EL (cell line): ENCODE results near the gene NPLOC4.
A peak's percentile ranks its signal among the peaks of the same experiment; 100 is the strongest.

Experiments used
- DNase-seq: peaks from one replicate; pipeline ENCODE4 v3.0.0-alpha.2; 2016

The NPLOC4 gene

GRCh38 chr17:81528651-81529436, 108.1 kb downstream of the NPLOC4 start:
- DNase-seq = no peak

GRCh38 chr17:81528384-81528650, 108.6 kb downstream of the NPLOC4 start:
- no peak for DNase-seq

GRCh38 chr17:81527591-81528383, 109.1 kb downstream of the NPLOC4 start, which contains the start of gene FSCN2:
TSS of gene FSCN2 (plus strand) at chr17:81528377. CDS start at chr17:81528532, 155 bp downstream.
- DNase-seq = peak; percentile 57

GRCh38 chr17:81526662-81527571, 110.0 kb downstream of the NPLOC4 start:
- no peak for DNase-seq

- DNase-seq = no peak
Observed at GRCh38 chr17:81524865-81525159, 112.1 kb downstream of the NPLOC4 start.

DNA sequence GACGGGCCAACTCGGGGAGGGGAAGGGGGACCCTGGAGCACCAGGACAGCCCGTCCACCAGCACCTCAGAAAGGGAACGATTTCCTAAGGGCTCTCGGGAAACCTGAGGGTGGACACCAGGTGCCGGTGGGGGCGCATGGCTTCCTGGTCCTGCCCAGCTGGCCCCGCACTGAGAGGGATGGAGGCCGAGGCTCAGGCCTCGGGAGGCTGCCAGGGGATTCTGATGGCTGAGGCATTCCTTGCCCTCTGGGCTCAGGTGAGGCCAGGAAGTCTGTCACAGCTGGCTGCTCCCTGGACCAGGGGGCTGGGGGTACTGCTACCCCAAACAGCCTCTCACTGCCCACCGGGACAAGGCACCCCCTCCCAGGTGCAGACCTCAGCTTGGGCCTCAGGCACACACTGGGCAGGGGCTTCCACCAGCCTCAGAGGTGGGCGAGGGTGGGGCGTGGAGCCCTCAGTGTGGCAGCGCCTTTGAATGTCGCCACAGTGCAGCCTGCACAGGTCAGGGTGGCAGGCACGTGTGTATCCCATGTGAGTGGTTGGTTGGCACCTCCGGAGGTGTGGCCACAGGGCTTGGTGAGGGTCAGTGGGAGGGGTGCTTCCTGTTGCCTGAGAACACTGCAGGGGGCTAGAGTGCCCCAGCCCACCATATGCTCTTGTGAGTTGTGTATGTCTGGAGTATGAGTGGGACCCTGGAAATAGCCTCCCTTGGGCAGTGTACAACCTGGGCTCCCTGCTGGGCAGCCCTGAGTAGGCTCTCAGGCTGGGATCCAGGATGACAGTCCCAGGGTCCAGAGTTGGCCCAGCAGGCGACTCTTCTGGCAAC, 112.7 kb downstream of the NPLOC4 start:
- DNase-seq = no peak

GRCh38 chr17:81523402-81524038, 113.4 kb downstream of the NPLOC4 start:
- DNase-seq = no peak

DNA sequence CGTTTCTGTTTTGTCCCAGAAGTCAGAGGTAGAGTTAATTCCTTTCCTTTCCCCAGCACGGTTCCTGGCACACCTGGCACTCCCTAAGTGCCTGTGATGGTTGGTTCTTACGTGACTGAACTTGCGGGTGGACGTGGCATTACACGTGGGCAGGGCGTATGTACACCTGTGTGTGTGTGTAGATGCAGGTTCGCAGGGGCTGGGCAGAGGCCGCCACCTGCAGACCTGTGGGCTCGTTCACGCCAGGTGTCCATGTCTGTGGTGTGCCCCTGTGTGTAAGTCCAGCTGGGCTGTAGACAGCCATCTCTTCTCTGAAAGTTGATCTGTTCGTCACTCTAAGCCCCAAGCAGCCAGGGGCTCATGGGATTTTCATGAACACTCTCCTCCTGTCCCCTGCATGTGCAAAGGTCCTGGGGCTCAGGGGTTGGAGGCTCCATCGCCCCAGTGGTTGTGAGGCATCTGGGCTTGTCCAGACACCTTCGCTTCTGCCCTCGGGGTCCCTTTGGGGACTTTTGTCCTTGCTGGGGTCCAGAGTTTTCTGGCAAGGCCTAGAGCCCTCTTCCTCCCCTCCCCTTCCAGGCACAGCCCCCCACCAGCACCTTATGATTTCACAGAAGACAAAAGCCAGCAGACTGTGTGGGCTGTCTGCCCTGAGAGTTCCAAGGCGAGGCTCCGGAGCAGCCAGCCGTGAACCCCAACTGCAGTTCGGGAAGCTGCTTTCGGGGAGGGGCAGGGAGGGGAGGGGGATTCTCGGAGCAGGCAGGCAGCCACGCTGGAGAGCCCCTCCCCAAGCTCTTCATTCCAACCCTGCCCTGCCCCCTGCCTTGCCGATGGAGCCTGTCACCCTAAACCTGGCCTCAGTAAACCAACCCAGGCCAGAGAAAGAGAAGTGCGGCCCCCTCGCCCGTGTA, 114.2 kb downstream of the NPLOC4 start:
- DNase-seq = no peak

GRCh38 chr17:81520021-81520901, 116.7 kb downstream of the NPLOC4 start:
- DNase-seq = no peak

GRCh38 chr17:81519284-81520020, 117.5 kb downstream of the NPLOC4 start:
- DNase-seq = no peak

- DNase-seq = peak; percentile 42
Observed at GRCh38 chr17:81518785-81519283, 118.1 kb downstream of the NPLOC4 start.

DNA sequence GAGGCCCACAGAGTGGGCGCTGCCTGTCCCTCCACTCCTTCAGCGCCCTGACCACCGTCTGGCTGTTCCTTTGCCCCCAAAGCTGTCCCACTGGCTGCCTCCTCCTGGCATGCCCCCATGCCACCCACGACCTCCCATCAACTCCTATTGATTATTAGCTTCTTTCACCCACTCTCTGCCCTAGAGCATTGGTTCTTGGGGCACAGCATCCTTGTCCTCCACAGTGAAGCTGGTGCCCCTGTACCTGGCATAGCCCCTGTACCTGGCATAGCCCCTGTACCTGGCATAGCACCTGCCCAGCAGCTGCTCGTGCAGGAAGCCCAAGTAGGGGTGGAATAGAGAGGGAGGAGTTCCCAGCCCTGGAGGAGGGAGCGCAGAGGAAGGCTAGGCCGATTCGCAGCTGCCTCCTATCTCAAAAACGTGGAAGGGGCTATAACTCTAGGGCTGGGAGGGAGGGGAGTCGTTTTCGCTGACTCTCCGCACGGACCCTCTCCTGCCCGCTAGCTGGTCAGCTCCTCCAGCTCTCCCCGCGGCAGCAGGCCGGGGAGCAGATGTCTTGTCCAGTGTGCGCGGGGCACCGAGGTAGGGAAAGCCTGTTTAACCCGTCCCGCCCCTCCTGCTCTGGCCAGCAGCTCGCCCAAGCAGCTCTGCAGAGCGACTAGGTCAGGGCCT, 118.7 kb downstream of the NPLOC4 start:
- no peak for DNase-seq

GRCh38 chr17:81517339-81518112, 119.4 kb downstream of the NPLOC4 start:
- no peak for DNase-seq

- no peak for DNase-seq
Observed at GRCh38 chr17:81517009-81517338, 119.9 kb downstream of the NPLOC4 start.

DNA sequence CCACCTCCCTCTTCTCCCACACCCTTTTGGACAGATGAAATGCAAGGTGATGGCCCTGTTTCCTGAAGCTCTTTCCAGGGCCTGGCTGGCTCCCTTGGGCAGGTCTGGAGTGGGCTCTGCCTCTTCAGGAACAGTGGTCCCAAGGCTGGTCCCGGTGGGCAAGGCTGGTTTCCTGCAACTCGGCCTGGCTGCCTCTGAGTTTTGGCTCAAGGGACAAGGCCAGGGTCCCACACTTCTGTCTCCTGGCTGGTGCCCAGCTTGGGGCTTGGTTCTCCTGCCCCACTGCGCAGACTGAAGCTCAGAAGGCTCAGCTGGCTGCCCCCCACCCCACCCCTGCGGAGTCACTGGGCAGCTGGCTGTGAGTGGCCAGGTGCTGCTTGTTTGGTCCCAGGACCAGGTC, 120.5 kb downstream of the NPLOC4 start:
- no peak for DNase-seq

GRCh38 chr17:81515530-81516041, 121.3 kb downstream of the NPLOC4 start:
- DNase-seq = no peak

DNA sequence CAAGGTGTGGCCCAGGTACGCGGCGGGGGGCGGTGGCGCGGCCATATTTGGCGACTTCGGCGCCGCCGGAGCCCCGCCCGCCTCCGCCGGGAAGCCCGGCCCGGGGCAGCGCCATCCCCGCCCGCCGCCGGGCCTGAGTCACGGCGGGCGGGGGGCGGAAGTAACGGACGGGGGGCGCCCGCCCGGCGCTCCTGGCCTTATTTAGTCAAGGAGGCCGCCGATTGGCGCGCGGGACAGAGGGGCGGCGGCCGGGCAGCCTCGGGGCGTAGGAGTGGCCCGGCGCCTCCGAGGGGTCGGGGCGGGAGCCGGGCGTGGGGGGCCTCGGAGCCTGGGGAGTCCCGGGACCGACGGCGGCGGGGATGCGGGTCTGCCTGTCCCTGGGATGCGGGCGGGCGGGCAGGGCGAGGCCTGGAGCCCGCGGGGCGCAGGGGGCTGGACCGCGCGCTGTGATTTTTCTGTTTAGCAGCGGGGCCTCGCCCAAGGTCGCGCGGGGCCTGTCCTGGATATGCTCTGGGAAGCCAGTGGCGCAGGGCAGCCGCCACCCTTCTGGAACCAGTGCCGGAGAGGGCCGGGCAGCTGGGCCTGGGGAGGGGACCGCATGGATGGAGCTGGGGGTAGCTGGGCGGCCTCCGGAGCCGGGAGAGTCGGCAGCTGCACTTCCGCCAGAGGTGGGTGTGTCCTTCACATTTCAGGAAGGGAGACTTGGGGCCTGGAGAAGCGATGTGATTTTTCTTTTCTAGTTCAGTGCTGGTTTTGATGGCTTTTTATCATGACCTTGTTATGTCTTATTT, 122.0 kb downstream of the NPLOC4 start:
- peak; percentile 87 for DNase-seq
